Vein endothelial cell (primary cell): ENCODE measurements around the gene DDIT3. TPM values are rescaled to one million over a fixed set of nuclear protein-coding genes. Genes with fewer than 3 reads are reported as not detected.

ENCODE experiments used
- small RNA-seq: library from RNA; depleted of rRNA; stranded (forward); fragments of <200 nt; gene quantifications from one replicate; pipeline ENCODE3, GENCODE V24; 2012
- total RNA-seq: library from RNA; depleted of rRNA; stranded (reverse); fragments of >200 nt; gene quantifications from 2 replicates; pipeline ENCODE4 v1.2.3, GENCODE V29; 2012

The DDIT3 gene
- total RNA-seq: 4.9 and 5.9 TPM in 2 replicates

GRCh38 chr12:57520053-57520818, at the start of gene DDIT3:
DDIT3 (minus strand) TSS chr12:57520514; CDS start chr12:57517406, 3,108 bp downstream.

GRCh38 chr12:57549909-57550640, 29.8 kb upstream of the DDIT3 start, which contains the start of gene KIF5A:
KIF5A (plus strand) TSS chr12:57550044; CDS start chr12:57550272, 228 bp downstream.

DNA sequence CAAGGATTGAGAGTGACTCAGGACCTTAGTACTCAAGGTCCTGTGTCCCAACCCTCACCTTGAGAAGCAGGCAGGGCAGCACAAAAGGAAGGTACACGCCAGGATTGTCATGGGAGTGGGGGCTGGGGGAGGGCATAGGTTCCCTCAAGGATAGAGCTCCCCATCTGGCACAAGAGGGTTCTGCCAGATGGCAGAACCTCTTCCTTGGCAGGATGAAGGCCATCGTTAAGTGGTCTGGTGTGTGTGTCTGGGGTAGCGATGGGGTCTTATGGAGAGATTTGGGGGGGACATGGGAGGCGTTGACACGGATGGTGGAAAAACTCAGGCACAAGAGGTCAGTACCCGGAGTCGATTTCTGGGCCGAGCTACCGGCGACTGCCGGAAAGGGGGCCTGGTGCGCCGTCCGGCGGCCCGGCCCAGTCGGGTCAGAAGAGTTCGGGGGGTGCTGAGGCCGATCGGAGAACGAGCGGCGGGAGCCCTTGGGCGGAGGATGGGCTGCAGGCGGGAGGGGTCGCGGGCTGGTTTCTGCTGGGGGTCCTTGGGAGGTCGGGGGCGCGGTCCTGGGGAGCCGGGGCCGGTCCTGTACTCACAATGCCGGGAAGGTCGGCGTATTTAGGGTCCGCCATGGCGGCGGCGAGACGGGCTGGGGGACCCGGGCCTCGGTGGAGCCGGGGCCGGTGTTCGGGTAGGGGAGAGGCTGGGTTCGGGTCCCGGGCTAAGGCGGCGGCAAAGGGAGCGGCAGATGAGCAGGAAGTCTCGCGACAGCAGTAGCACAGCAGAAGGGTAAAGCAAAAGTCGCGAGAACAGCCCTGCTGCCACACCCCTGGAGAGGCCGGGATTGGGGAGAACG, 26.3 kb upstream of the DDIT3 start, which contains the start of gene DCTN2:
TSS of gene DCTN2 (minus strand) at position 755 of the 850 bp plus-strand sequence. CDS start at position 626, 129 bp downstream.

GRCh38 chr12:57522011-57522886, 1.9 kb upstream of the DDIT3 start, which contains the start of gene MBD6:
MBD6 (plus strand) TSS chr12:57522824; CDS start chr12:57524304, 1,480 bp downstream.

GRCh38 chr12:57487597-57488401, 32.5 kb downstream of the DDIT3 start, which contains the start of gene MARS1:
MARS1 (plus strand) TSS chr12:57488068; CDS start chr12:57488091, 23 bp downstream.

DNA sequence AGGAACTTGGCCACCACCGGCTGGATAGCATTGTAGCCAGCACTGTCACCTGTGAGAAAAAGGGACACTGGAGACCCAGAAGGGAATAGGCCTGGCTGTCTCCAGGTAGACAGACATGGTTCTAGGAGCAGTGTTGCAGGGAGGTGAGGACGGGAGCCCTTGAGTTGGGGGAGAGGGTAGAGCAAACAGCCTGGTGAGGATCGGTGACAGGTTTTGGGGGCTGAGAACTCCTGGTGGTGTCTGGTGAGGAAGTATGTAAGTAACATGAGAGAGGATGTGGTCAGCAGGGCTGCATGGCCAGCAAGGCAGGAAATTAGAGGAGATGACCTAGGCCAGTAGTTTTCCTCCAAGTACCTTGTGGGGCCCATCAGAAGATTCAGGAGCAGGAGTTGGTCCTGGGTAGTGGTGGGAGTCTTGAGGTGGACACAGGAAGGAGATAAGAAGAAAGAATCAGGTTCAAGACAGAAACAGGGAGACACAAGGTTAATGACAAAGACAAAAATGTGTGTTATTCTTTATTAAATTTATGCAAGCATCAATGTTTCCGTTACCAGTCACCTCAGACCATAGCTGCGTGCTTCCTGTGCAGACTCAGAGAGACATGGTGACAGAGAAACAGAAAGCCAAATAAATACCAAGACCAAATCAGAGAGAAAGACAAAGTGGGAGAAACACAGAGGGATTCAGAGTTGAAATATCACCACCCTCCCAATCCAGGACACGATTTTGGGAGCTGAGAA, 40.8 kb downstream of the DDIT3 start, which contains the start of gene ARHGAP9:
TSS of gene ARHGAP9 (minus strand) at position 491 of the 740 bp plus-strand sequence. CDS start at position 31, 460 bp downstream.

Small RNA genes lying within 50 kb of the gene (small RNA-seq; reads per million reads assigned to genes)
- not detected for gene MIR616

Other genes with a start within 250 kb of the DDIT3 start
- 13.6 and 22.5 TPM in 2 replicates for gene R3HDM2, start 89.5 kb downstream of the DDIT3 start, total RNA-seq
- gene INHBC, start 85.7 kb downstream of the DDIT3 start, total RNA-seq: not detected in 2 replicates
- gene INHBE, start 65.2 kb downstream of the DDIT3 start, total RNA-seq: not detected in 2 replicates
- gene GLI1, start 60.7 kb downstream of the DDIT3 start, total RNA-seq: not detected in 2 replicates
- not detected in 2 replicates for gene ARHGAP9, start 40.6 kb downstream of the DDIT3 start, total RNA-seq
- gene MARS1, start 32.4 kb downstream of the DDIT3 start, total RNA-seq: 111 and 114 TPM in 2 replicates
- 9.3 and 12.7 TPM in 2 replicates for gene MBD6, start 2.3 kb upstream of the DDIT3 start, total RNA-seq
- gene DCTN2, start 26.7 kb upstream of the DDIT3 start, total RNA-seq: 145 and 151 TPM in 2 replicates
- not detected in 2 replicates for gene KIF5A, start 29.5 kb upstream of the DDIT3 start, total RNA-seq
- 9.1 and 9.6 TPM in 2 replicates for gene PIP4K2C, start 70.7 kb upstream of the DDIT3 start, total RNA-seq
- 0.48 and 1.3 TPM in 2 replicates for gene DTX3, start 84.3 kb upstream of the DDIT3 start, total RNA-seq
- 0.10 and 0.98 TPM in 2 replicates for gene ARHGEF25, start 90.9 kb upstream of the DDIT3 start, total RNA-seq
- gene B4GALNT1, start 112.7 kb upstream of the DDIT3 start, total RNA-seq: not detected in 2 replicates
- gene OS9, start 173.6 kb upstream of the DDIT3 start, total RNA-seq: 182 and 199 TPM in 2 replicates
- 0.29 and 0.33 TPM in 2 replicates for gene AGAP2, start 218.2 kb upstream of the DDIT3 start, total RNA-seq
- gene TSPAN31, start 224.5 kb upstream of the DDIT3 start, total RNA-seq: 33.3 and 47.4 TPM in 2 replicates
- 215 and 222 TPM in 2 replicates for gene CDK4, start 231.8 kb upstream of the DDIT3 start, total RNA-seq
- 2.7 and 7.5 TPM in 2 replicates for gene MARCHF9, start 234.6 kb upstream of the DDIT3 start, total RNA-seq
- gene CYP27B1, start 246.6 kb upstream of the DDIT3 start, total RNA-seq: under 0.01 and 0.67 TPM in 2 replicates